Astrocyte (in vitro differentiated cells and primary cell): Measurements from ENCODE around the gene KIF2A.

Experiments used
- EZH2 ChIP-seq: IDR thresholded peaks from 2 replicates; pipeline ENCODE4 v1.6.1; 2012; ENCODE audit warnings: mild to moderate bottlenecking, low read length, inconsistent platforms; ENCODE audit not compliant: insufficient read depth
- TF ChIP-seq, protein P1 (sequence below): IDR thresholded peaks from 2 replicates; pipeline ENCODE4 v1.5.1; 2011; ENCODE audit warnings: low read depth, mild to moderate bottlenecking, inconsistent platforms, low read length, moderate library complexity; ENCODE audit not compliant: insufficient read depth

DNA sequence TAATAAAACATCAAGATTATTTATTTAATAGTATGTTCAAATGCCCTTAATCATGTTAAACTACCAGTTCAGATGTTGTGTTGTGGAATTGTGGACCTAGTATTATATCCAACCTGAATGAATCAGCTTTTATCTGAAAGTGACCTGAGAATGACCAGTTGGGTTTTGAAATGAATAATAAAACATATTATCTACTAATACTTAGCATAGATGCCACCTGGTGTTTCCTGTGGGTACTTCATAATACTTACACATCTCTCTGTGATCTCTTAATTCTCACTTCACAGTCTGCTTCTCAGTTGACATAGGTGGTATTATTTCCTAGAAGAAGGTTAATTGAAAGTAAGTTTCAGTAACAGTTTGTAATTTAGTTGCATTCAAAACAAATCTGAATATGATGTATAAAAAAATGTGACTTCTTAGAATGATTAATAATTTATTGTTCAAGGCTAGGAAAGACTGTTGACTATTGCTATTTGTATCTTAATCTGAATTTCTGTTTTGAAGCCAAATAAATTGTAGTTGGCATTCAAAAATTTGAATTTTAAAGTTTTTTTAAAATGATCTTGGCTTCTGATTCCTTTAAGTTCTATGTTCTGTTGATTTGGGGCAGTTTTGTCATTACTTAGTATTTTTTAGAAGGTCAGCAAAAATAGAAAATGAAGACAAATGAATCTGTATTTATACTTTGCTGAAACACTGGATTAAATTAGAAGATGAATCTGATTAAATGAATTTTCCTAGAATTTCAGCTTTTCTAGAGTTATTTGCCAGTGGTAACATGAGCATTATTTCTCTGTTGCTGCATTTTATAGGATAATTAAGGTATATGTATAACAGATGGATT lies 48.2 kb downstream of the KIF2A start:
- TF ChIP-seq, protein P1, sequence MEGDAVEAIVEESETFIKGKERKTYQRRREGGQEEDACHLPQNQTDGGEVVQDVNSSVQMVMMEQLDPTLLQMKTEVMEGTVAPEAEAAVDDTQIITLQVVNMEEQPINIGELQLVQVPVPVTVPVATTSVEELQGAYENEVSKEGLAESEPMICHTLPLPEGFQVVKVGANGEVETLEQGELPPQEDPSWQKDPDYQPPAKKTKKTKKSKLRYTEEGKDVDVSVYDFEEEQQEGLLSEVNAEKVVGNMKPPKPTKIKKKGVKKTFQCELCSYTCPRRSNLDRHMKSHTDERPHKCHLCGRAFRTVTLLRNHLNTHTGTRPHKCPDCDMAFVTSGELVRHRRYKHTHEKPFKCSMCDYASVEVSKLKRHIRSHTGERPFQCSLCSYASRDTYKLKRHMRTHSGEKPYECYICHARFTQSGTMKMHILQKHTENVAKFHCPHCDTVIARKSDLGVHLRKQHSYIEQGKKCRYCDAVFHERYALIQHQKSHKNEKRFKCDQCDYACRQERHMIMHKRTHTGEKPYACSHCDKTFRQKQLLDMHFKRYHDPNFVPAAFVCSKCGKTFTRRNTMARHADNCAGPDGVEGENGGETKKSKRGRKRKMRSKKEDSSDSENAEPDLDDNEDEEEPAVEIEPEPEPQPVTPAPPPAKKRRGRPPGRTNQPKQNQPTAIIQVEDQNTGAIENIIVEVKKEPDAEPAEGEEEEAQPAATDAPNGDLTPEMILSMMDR: peak; percentile 56
- TF ChIP-seq EZH2: no peak
